Activated CD4-positive, alpha-beta memory T cell treated with anti-CD3 and anti-CD28 coated beads for 36 hours (primary cell): ENCODE measurements around the gene PRKAR2A. TPM values are rescaled to one million over a fixed set of nuclear protein-coding genes. Genes with fewer than 3 reads are reported as not detected.

Source experiments
- CTCF ChIA-PET: fragments of 350-600 bp; sonication (Branson Sonifier 250); formaldehyde crosslinking; loops from one replicate; lab custom pipeline; 2021; ENCODE audit warnings: antibody characterized with exemption, inconsistent platforms; lab: Charles Lee
- POLR2A ChIA-PET: fragments of 350-600 bp; sonication (Branson Sonifier 250); formaldehyde crosslinking; loops from one replicate; lab custom pipeline; 2021; ENCODE audit warnings: antibody characterized with exemption; lab: Charles Lee
- DNase-seq: peaks from one replicate; pipeline ENCODE4 v3.0.0-alpha.2; 2020
- H3K27ac Mint-ChIP-seq: one replicate; pipeline ENCODE4 v1.8.0; 2021; ENCODE audit warnings: mixed read lengths
- H3K27me3 Mint-ChIP-seq: one replicate; pipeline ENCODE4 v1.8.0; 2021; ENCODE audit warnings: mixed read lengths
- H3K36me3 Mint-ChIP-seq: one replicate; pipeline ENCODE4 v1.8.0; 2021; ENCODE audit warnings: mixed read lengths
- H3K4me1 Mint-ChIP-seq: one replicate; pipeline ENCODE4 v1.8.0; 2021; ENCODE audit warnings: low read depth, mixed read lengths
- H3K4me3 Mint-ChIP-seq: one replicate; pipeline ENCODE4 v1.8.0; 2021; ENCODE audit warnings: mild to moderate bottlenecking, mixed read lengths
- H3K9me3 Mint-ChIP-seq: one replicate; pipeline ENCODE4 v1.8.0; 2021; ENCODE audit warnings: mixed read lengths
- intact Hi-C: fragments of 100-400 bp; cut with micrococcal nuclease; formaldehyde crosslinking; loops from one replicate; pipeline ENCODE4 v1.15.1; 2023
- total RNA-seq, 2 experiments: library from RNA; stranded (reverse); gene quantifications; one replicate each; pipeline ENCODE4 v1.2.3, GENCODE V29; 2021

PRKAR2A gene
- total RNA-seq, 2 experiments from 2014 or later, result 30.4 to 32.7 TPM

DNA sequence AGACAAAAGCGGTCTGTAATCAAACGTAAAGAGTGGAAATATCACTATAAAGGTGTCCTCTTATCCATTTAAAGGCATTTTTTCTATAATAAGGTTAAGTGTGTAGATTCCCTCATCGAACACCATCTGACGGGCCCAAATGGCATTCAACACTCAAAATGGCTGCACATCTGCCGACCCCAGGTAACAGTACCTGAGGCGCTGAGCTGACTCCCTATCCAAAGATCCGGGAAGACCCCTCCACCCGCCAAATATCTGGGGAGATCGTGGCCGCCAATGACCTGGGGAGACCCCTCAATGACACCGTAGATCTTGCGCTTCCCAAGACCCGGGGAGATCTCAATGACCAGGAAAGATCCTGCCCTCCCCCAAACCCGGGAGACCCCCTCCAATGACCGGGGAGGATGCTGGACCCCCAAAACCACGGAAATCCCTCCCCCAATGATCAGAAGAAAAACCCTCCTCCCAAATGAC, 131.1 kb downstream of the PRKAR2A start:
- POLR2A ChIA-PET, result interaction anchor here (0.6 to 2.1 kb wide), 8 partner anchors 9 to 376 kb away, joined by 3 to 13 read pairs (median 3); partner anchors contain the start of genes ARIH2, CELSR3 and QRICH1
- H3K4me3 Mint-ChIP-seq, result peak overlapping the region; percentile 96
- peak; percentile 44 for DNase-seq
- H3K9me3 Mint-ChIP-seq, result no peaks in the 10 kb centered on the region
- peaks cover 34% of the 10 kb centered on the region for H3K4me1 Mint-ChIP-seq
- H3K27me3 Mint-ChIP-seq, result no peaks in the 10 kb centered on the region
- intact Hi-C loops, result loop anchor here (2.0 to 5.0 kb wide), 4 partner anchors 54 to 376 kb away; partner anchors contain the start of genes ARIH2, CELSR3, NDUFAF3 and QRICH1
- peaks cover 14% of the 10 kb centered on the region for H3K36me3 Mint-ChIP-seq
- peak overlapping the region; percentile 87 for H3K27ac Mint-ChIP-seq
- CTCF ChIA-PET, result interaction anchor here (1.0 to 2.3 kb wide), 5 partner anchors 19 to 281 kb away, joined by 3 to 8 read pairs (median 6); partner anchors contain the start of gene NCKIPSD

- Mint-ChIP-seq H3K4me1 (peaks cover 34% of the 10 kb centered on the region), H3K4me3 (peak overlapping the region; percentile 96), H3K9me3 (no peaks in the 10 kb centered on the region), H3K27me3 (no peaks in the 10 kb centered on the region), H3K36me3 (peaks cover 19% of the 10 kb centered on the region), H3K27ac (peak overlapping the region; percentile 87)
- no peak for DNase-seq
- CTCF ChIA-PET, result interaction anchor here (0.7 to 2.3 kb wide), 3 partner anchors 21 to 198 kb away, joined by 3 to 6 read pairs (median 3); partner anchors contain the start of gene NCKIPSD
- POLR2A ChIA-PET, result interaction anchor here (0.7 kb wide), 2 partner anchors 215 to 263 kb away, joined by 4 to 5 read pairs; no protein-coding TSS in a partner anchor
- intact Hi-C loops, result loop anchor here (5.0 kb wide), 3 partner anchors 53 to 377 kb away; partner anchors contain the start of genes CELSR3, NDUFAF3 and QRICH1
Observed at GRCh38 chr3:48715174-48715800, 132.4 kb downstream of the PRKAR2A start.

- intact Hi-C loops, result no loop called here
- DNase-seq, result no peak
- no peaks in the 10 kb centered on the region for H3K27me3 Mint-ChIP-seq
- ChIA-PET CTCF (interaction anchor here (0.5 kb wide), 1 partner anchor 30 kb away, joined by 3 read pairs; no protein-coding TSS in a partner anchor), POLR2A (no interaction called here)
- H3K36me3 Mint-ChIP-seq, result peaks cover 23% of the 10 kb centered on the region
- H3K9me3 Mint-ChIP-seq, result no peaks in the 10 kb centered on the region
- H3K4me1 Mint-ChIP-seq, result peaks cover 52% of the 10 kb centered on the region
- no peak overlapping the region for H3K4me3 Mint-ChIP-seq
- H3K27ac Mint-ChIP-seq, result no peak overlapping the region
Observed at GRCh38 chr3:48711727-48712126, 135.9 kb downstream of the PRKAR2A start.

DNA sequence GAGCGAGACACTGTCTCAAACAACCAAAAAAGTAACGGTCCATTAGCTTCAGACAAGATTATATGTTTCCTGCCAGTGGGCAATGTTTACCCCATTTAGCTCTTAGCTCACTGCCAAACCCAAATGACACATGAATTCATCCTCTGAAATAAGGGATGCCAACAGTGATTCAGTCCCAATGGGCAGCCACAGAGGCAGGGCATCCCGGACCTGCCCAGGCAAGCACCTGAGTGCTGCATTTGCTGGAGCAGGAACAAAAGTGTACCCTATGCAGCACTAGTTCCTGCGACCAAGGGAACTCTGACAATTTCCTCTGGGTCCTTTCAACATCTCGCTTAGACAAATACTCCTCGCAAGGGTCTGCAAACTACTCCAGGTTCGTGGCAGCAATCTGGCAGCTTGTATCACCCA, 138.6 kb downstream of the PRKAR2A start:
- Mint-ChIP-seq H3K4me3 (no peak overlapping the region), H3K36me3 (peaks cover 18% of the 10 kb centered on the region), H3K27ac (peak overlapping the region; percentile 84), H3K4me1 (peaks cover 34% of the 10 kb centered on the region), H3K27me3 (no peaks in the 10 kb centered on the region), H3K9me3 (no peaks in the 10 kb centered on the region)
- no peak for DNase-seq
- ChIA-PET POLR2A (interaction anchor here (0.6 to 3.7 kb wide), 4 partner anchors 8 to 128 kb away, joined by 3 to 13 read pairs (median 4); partner anchors contain the start of gene IP6K2), CTCF (interaction anchor here (1.4 kb wide), 1 partner anchor 23 kb away, joined by 6 read pairs; the partner anchor contains the start of gene NCKIPSD)
- intact Hi-C loops, result no loop called here

- Mint-ChIP-seq H3K27me3 (no peaks in the 10 kb centered on the region), H3K27ac (peak overlapping the region; percentile 84), H3K4me3 (no peak overlapping the region), H3K9me3 (no peaks in the 10 kb centered on the region), H3K36me3 (peaks cover 19% of the 10 kb centered on the region), H3K4me1 (peaks cover 35% of the 10 kb centered on the region)
- intact Hi-C loops, result no loop called here
- DNase-seq, result peak; percentile 38
- POLR2A ChIA-PET, result interaction anchor here (0.6 to 3.7 kb wide), 4 partner anchors 9 to 129 kb away, joined by 3 to 13 read pairs (median 4); partner anchors contain the start of gene IP6K2
- CTCF ChIA-PET, result interaction anchor here (1.4 kb wide), 1 partner anchor 22 kb away, joined by 6 read pairs; the partner anchor contains the start of gene NCKIPSD
Observed at GRCh38 chr3:48708481-48708889, 139.2 kb downstream of the PRKAR2A start.

- ChIA-PET CTCF (interaction anchor here (0.6 to 1.2 kb wide), 2 partner anchors 21 kb away, joined by 5 to 6 read pairs; partner anchors contain the start of gene NCKIPSD), POLR2A (interaction anchor here (0.6 to 3.7 kb wide), 2 partner anchors 10 to 57 kb away, joined by 3 to 13 read pairs; partner anchors contain the start of gene IP6K2)
- Mint-ChIP-seq H3K4me1 (peaks cover 39% of the 10 kb centered on the region), H3K4me3 (no peak overlapping the region), H3K9me3 (no peaks in the 10 kb centered on the region), H3K27ac (no peak overlapping the region), H3K27me3 (no peaks in the 10 kb centered on the region), H3K36me3 (peaks cover 19% of the 10 kb centered on the region)
- intact Hi-C loops, result no loop called here
- no peak for DNase-seq
Observed at GRCh38 chr3:48707157-48707556, 140.5 kb downstream of the PRKAR2A start.

DNA sequence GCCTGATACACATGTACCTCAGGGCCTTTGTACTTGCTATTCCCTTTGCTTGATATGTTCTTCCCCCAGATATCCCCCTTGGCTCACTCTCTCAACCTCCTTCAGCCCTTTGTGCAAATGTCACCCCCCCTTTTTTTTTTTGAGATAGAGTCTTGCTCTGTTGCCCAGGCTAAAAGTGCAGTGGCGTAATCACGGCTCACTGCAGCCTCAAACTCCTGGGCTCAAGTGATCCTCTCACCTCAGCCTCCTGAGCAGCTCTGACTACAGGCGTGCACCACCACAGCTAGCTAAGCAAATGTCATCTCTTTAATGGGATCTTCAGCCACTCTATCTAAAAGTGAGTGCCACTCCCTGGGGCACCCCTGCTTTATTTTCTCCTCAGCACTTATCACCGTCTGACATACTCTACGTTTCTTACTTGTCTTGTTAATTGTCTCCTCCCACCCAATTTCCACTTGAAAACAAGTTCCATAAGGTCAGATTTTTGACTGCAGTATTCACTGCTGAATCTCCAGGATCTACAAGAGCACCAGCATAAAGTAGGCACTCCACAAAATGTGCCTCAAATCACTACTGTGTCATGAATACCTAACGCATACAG, 145.3 kb downstream of the PRKAR2A start:
- peaks cover 16% of the 10 kb centered on the region for H3K36me3 Mint-ChIP-seq
- DNase-seq, result no peak
- H3K4me3 Mint-ChIP-seq, result no peak overlapping the region
- intact Hi-C loops, result no loop called here
- H3K4me1 Mint-ChIP-seq, result peaks cover 33% of the 10 kb centered on the region
- H3K27ac Mint-ChIP-seq, result no peak overlapping the region
- no peaks in the 10 kb centered on the region for H3K9me3 Mint-ChIP-seq
- ChIA-PET POLR2A (no interaction called here), CTCF (no interaction called here)
- H3K27me3 Mint-ChIP-seq, result no peaks in the 10 kb centered on the region

- Mint-ChIP-seq H3K36me3 (peaks cover 19% of the 10 kb centered on the region), H3K9me3 (no peaks in the 10 kb centered on the region), H3K27ac (no peak overlapping the region), H3K4me1 (peaks cover 35% of the 10 kb centered on the region), H3K4me3 (no peak overlapping the region), H3K27me3 (no peaks in the 10 kb centered on the region)
- intact Hi-C loops, result no loop called here
- ChIA-PET POLR2A (no interaction called here), CTCF (no interaction called here)
- no peak for DNase-seq
Observed at GRCh38 chr3:48700731-48701405, 146.8 kb downstream of the PRKAR2A start.

GRCh38 chr3:48698891-48699290, 148.8 kb downstream of the PRKAR2A start:
- H3K9me3 Mint-ChIP-seq, result no peaks in the 10 kb centered on the region
- H3K4me3 Mint-ChIP-seq, result no peak overlapping the region
- intact Hi-C loops, result no loop called here
- H3K27me3 Mint-ChIP-seq, result no peaks in the 10 kb centered on the region
- CTCF ChIA-PET, result interaction anchor here (0.9 to 1.8 kb wide), 3 partner anchors 15 to 308 kb away, joined by 4 to 6 read pairs (median 5); partner anchors contain the start of gene WDR6
- H3K27ac Mint-ChIP-seq, result no peak overlapping the region
- peaks cover 33% of the 10 kb centered on the region for H3K4me1 Mint-ChIP-seq
- no peak for DNase-seq
- peaks cover 19% of the 10 kb centered on the region for H3K36me3 Mint-ChIP-seq
- POLR2A ChIA-PET, result interaction anchor here (0.8 kb wide), 1 partner anchor 18 kb away, joined by 3 read pairs; the partner anchor contains the start of gene IP6K2

DNA sequence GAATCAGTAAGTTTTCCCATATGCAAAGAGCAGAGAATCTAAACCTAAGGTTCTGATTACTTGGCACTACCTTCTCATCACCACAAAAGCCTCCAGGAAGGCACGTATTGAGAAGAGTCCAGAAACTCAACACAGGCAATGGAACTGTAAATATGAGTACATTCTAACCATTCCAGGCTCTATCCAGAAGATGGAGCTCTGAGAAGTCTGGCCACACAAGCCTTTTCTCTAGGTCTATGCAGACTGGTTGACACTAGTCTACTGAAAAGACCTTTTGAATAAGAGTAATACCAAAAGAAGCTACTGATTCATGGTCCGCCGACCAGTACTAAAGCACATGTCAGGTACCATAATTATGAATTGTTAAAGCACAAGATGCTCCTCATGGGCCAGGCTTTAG, 149.7 kb downstream of the PRKAR2A start:
- H3K4me3 Mint-ChIP-seq, result no peak overlapping the region
- H3K9me3 Mint-ChIP-seq, result no peaks in the 10 kb centered on the region
- no peak overlapping the region for H3K27ac Mint-ChIP-seq
- intact Hi-C loops, result no loop called here
- no peak for DNase-seq
- peaks cover 31% of the 10 kb centered on the region for H3K4me1 Mint-ChIP-seq
- ChIA-PET POLR2A (no interaction called here), CTCF (interaction anchor here (0.6 to 1.6 kb wide), 4 partner anchors 12 to 413 kb away, joined by 3 to 9 read pairs (median 5); partner anchors contain the start of genes NCKIPSD and WDR6)
- H3K27me3 Mint-ChIP-seq, result no peaks in the 10 kb centered on the region
- peaks cover 25% of the 10 kb centered on the region for H3K36me3 Mint-ChIP-seq

DNA sequence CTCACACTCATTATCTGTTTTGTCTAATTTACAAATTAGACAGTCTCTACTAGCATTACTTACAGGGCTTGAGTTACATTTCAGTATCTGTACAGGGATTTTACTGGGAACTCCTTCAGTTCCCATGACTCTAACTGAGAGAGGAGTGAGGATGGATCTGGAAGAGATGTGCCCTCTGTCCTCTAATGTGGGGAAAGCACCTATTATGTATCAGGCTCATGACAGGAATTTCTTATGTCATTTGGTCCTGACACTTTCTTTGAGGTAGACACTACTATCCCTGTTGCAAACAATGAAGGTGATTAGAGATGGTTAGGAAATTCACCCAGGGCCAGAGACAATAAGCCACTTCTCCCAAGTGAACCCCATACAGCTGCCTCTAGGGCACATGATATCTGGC, 151.1 kb downstream of the PRKAR2A start:
- intact Hi-C loops, result no loop called here
- no peaks in the 10 kb centered on the region for H3K9me3 Mint-ChIP-seq
- peaks cover 23% of the 10 kb centered on the region for H3K4me1 Mint-ChIP-seq
- peak overlapping the region; percentile 42 for H3K27ac Mint-ChIP-seq
- no peak for DNase-seq
- no peak overlapping the region for H3K4me3 Mint-ChIP-seq
- POLR2A ChIA-PET, result interaction anchor here (0.8 kb wide), 1 partner anchor 12 kb away, joined by 3 read pairs; no protein-coding TSS in a partner anchor
- peaks cover 32% of the 10 kb centered on the region for H3K36me3 Mint-ChIP-seq
- no peaks in the 10 kb centered on the region for H3K27me3 Mint-ChIP-seq
- CTCF ChIA-PET, result interaction anchor here (1.0 to 1.4 kb wide), 3 partner anchors 10 to 261 kb away, joined by 3 to 10 read pairs (median 9); partner anchors contain the start of gene NCKIPSD
